Vagina (tissue), 2 donors: Measurements from ENCODE around the gene AZGP1.

Experiments used
- CTCF ChIP-seq, 3 experiments: fragments of 450-650 bp in 2 of 3; fragments of 200-600 bp in 1 of 3; sonication (generic) in 1 of 3; IDR thresholded peaks; one replicate each; pipeline ENCODE4 v1.5.1; 2017 to 2019; ENCODE audit warnings: antibody characterized with exemption in 3 of 3, mild to moderate bottlenecking in 2 of 3, moderate library complexity in 2 of 3
- POLR2A ChIP-seq, 2 donors: fragments of 450-650 bp; IDR thresholded peaks; one replicate each; pipeline ENCODE4 v1.6.1; 2017; ENCODE audit warnings: antibody characterized with exemption in 2 of 2, mild to moderate bottlenecking in 2 of 2, moderate library complexity in 2 of 2
- POLR2AphosphoS5 ChIP-seq, 2 donors: sonication (generic); formaldehyde crosslinking; IDR thresholded peaks; one replicate each; pipeline ENCODE4 v1.9.0; 2017; ENCODE audit warnings: antibody characterized with exemption in 2 of 2, mild to moderate bottlenecking in 2 of 2, low read depth in 1 of 2; ENCODE audit not compliant: insufficient read depth in 1 of 2

- TF ChIP-seq CTCF (IDR thresholded peaks at IDR 0.05) (no peak), POLR2A (IDR thresholded peaks at IDR 0.05) (peak in 1 of 2 donors; percentile 77), POLR2AphosphoS5 (IDR thresholded peaks at IDR 0.05; ENCODE audit: insufficient read depth in 1 of 2, low read depth in 1 of 2) (peak; percentile 81 to 91)
These were observed 39.7 kb upstream of the AZGP1 start, which contains the start of gene ZKSCAN1 for GRCh38 chr7:100015232-100016214.
